ENCODE results near the gene CYP2S1. TPM values are rescaled to one million over a fixed set of nuclear protein-coding genes. Genes with fewer than 3 reads are reported as not detected.

CYP2S1 gene
- total RNA-seq, 1 experiment from 2014 or later = 0.22 TPM

- no peak for DNase-seq (ENCODE audit: extremely low read depth, low read depth)
These were observed 574 bp downstream of the CYP2S1 start for GRCh38 chr19:41193430-41194156.

DNA sequence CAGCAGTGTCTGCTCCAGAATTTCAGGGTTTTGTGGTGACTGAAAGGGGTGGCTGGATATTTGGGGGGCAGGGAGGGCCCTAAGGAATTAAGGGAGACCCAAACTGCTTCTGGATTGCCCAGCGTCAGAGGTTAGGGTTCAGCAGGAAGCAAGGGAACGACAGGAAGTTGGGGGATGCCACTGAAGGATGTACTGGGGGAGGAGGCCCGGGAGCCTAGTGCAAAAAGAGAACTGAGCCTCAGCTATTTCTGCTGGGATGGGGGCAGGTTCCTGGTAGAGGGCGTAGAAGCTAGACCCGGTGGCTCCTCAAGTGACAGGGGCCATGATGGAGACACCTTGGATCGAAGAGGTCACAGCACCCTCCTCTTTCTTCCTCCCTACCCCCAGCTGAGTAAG, 1.1 kb downstream of the CYP2S1 start:
- DNase-seq (ENCODE audit: extremely low read depth, low read depth) = no peak

DNA sequence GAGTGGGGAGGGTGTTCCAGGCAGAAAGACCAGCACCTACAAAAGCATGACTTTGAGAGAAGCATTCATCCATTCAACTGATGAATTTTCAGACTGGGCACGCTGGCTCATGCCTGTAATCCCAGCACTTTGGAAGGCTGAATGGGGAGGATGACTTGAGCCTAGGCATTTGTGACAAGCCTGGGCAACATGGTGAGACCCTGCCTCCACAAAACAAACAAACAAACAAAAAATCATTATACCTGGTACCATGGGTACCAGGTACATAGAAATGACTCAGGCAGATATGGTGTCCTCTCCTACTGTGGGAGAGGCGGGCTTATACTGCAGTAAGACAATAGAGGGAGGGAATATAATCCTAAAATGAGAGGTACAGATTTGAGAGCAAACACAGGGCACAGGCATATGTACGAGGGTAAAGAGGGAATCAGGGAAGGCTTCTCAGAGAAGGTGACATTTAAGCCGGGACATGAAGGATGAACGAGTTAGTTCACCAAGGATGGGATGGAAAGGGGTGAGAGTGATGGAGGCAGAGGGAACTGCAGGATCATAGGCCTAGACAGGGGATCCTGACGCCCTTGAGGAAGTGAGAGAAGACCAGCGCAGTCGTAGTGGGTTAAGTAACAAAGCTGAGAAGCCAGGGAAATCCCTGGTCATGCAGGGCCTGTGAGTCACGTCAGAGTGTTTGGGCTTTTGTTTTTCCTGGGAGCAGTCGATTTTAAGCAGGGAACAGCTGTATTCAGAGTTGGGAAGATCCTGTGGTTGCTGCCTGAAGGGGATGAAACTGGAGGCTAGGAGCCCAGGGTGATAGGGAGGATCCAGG, 2.9 kb downstream of the CYP2S1 start:
- DNase-seq (ENCODE audit: extremely low read depth, low read depth) = no peak

- DNase-seq (ENCODE audit: extremely low read depth, low read depth) = no peak
These were observed 5.5 kb downstream of the CYP2S1 start for GRCh38 chr19:41198559-41198958.

DNA sequence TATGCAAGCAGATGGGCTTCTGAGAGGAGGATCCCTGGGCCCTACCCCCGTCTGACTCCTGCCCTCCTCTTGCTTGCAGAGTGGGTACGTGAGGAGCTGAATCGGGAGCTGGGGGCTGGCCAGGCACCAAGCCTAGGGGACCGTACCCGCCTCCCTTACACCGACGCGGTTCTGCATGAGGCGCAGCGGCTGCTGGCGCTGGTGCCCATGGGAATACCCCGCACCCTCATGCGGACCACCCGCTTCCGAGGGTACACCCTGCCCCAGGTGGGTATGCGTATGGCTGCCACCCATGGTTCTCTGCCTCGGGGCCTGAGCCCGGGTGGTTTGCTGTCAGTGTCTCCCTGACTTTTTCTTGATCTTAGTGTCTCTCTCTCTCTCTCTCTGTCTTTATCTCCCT, 10.4 kb downstream of the CYP2S1 start:
- no peak for DNase-seq (ENCODE audit: extremely low read depth, low read depth)

- DNase-seq (ENCODE audit: extremely low read depth, low read depth) = peak; percentile 70
These were observed 11.3 kb downstream of the CYP2S1 start for GRCh38 chr19:41204338-41204737.

- DNase-seq (ENCODE audit: extremely low read depth, low read depth) = no peak
These were observed 13.0 kb downstream of the CYP2S1 start for GRCh38 chr19:41205995-41206394.

- DNase-seq (ENCODE audit: extremely low read depth, low read depth) = no peak
These were observed 13.4 kb downstream of the CYP2S1 start for GRCh38 chr19:41206456-41206855.

- no peak for DNase-seq (ENCODE audit: extremely low read depth, low read depth)
These were observed 14.1 kb downstream of the CYP2S1 start for GRCh38 chr19:41206926-41207750.

DNA sequence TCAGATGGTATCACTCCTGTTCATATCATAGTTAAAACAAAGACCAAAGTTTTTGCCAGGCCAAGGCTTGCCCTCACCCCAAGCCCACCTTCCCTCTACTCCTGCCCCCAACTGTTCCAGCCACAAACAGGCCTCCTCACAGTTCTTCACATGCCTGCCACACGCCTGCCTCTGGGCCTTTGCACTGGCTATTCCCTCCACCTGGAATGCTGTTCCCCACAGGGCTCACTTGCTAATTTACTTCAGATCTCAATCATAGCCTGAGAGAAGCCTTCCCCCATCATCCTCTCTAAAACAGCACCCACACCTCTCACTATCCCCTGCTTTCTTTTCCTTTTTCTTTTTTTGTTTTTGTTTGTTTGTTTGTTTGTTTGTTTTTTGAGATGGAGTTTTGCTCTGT, 21.1 kb downstream of the CYP2S1 start:
- DNase-seq (ENCODE audit: extremely low read depth, low read depth) = no peak

DNA sequence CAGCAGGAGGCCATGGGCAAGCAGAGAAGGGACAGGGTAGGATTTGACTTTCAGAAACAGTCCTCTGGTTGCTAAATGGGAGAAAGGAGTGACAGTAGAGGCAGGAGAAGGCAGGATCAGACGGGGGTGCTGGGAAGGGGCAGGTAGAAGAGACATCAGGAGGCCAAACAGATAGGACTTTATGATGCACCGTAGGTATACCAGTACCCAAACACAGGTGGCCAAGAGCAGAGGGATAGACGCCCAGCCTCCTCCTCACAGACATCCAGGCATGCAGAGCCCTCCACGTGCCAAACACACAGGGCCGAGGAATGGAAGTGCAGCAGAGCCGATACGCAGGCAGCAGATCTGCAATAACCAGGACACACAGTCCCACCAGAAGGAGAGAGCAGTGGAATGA, 24.7 kb downstream of the CYP2S1 start:
- DNase-seq (ENCODE audit: extremely low read depth, low read depth) = no peak

DNA sequence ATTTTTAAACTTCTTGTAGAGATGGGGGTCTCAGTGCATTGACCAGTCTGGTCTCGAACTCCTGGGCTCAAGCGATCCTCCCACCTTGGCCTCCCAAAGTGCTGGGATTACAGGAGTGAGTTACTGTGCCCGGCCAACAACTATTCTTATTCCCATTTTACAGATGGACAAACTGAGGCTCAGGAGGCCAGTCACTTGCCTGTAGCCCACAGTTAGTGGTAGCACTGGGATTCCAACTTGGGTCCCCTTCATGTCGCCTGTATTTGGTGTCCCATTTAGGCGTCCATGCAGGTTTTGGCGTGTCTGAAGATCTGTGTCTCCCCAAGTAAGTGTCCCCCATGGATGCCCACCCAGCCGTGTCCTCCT, 25.2 kb downstream of the CYP2S1 start:
- DNase-seq (ENCODE audit: extremely low read depth, low read depth) = no peak

DNA sequence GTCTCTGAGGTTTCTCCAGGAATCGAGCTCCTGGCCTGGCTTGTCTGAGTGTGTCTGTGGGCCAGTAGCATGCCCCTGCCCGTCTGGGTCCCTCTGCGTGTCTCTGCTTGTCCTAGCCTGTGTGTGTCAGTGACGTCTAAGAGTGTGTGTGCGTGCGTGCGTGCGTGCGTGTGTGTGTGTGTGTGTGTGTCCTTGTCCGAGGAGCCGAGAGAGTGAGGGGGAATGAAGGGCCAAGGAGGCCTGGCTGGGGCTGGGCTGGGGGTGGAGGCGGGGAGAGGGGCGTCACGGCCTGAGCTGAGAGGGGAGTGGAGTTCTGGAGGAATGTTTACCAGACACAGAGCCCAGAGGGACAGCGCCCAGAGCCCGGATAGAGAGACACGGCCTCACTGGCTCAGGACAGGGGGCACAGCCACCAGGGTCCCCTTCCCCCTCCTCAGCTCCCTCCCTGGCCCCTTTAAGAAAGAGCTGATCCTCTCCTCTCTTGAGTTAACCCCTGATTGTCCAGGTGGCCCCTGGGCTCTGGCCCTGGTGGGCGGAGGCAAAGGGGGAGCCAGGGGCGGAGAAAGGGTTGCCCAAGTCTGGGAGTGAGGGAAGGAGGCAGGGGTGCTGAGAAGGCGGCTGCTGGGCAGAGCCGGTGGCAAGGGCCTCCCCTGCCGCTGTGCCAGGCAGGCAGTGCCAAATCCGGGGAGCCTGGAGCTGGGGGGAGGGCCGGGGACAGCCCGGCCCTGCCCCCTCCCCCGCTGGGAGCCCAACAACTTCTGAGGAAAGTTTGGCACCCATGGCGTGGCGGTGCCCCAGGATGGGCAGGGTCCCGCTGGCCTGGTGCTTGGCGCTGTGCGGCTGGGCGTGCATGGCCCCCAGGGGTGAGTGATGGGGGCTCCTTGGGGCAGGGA, 25.8 kb downstream of the CYP2S1 start, which contains the start of gene AXL:
Gene AXL (plus strand): TSS at position 609 of the 893 bp plus-strand sequence. CDS start 170 bp downstream, at position 779.
- DNase-seq (ENCODE audit: extremely low read depth, low read depth) = no peak

DNA sequence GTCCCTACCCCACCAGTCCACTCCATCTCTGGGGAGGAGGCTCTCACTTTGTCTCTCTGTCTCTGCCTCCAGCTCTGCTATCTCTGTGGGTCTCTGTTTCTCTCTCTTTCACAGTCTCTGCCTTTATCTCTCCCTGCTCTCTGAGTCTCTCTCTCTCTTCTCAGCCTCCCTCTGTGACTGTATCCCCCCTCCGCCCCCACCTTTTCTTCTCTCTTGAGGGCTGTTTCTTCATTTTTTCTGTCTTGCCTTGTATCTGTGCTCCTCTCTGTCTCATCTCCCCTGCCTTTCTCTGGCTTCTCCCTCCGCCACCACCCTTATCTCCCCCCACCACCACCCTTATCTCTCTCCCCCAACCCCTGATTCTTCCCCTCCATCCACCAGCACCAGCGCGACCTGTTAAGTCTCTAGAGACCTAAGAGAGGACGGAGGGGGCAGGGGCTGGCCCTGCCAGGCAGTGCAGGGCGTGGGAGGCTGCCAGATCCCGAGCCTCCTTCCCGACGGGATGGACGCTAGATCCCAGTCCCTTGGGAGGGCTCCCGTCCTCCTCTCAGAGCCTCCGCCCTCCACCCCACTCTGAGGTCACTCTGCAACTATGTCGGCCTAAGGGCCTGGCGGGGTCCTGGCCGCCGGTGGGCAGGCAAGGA, 27.0 kb downstream of the CYP2S1 start:
- DNase-seq (ENCODE audit: extremely low read depth, low read depth) = no peak

GRCh38 chr19:41220811-41221210, 27.8 kb downstream of the CYP2S1 start:
- no peak for DNase-seq (ENCODE audit: extremely low read depth, low read depth)

DNA sequence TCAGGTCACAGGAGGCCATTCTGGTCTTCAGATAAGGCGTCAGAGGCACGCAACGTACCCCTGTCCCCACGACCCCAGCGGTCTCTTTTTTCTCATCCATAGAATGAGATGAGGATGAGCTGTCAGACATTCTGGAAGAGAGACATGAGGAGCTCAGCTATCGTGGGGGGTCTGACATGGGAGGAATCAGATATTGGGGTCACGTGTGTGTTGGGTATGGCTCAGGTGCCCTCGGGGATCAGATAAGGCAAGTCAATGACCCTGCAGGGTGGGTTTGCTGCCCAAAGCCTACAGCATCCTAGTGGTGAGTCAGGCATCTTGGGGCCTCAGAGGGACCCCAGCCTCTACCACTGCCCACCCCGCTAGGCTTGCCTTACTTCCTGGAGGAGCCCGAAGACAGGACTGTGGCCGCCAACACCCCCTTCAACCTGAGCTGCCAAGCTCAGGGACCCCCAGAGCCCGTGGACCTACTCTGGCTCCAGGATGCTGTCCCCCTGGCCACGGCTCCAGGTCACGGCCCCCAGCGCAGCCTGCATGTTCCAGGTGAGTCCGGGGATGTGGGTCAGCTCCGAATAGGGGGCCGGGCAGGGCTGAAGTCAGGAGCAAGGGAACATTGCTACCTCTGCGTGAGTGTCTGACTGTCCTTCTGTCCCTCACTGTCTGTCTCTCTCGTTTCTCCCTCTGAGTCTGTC, 28.6 kb downstream of the CYP2S1 start:
- DNase-seq (ENCODE audit: extremely low read depth, low read depth) = no peak

DNA sequence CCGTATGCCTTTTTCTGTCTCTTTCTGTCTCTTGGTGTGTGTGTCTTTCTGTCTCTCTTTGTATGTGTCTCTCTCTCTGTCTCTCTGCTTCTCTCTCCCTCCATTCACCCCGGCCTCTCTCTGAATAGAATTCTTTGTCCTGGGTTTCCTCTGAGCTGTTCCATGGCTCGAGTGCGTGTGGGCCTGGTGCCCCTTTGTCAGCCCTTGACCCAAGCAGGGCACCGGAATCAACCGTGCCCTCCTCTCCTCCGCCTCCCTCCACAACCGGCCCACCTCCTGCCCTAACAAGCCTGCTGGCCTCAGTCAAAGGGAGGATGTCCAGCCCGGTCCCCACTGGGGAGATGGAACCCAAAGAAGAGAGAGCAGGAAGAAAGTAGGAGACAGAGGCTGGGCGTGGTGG, 29.2 kb downstream of the CYP2S1 start:
- DNase-seq (ENCODE audit: extremely low read depth, low read depth) = no peak

DNA sequence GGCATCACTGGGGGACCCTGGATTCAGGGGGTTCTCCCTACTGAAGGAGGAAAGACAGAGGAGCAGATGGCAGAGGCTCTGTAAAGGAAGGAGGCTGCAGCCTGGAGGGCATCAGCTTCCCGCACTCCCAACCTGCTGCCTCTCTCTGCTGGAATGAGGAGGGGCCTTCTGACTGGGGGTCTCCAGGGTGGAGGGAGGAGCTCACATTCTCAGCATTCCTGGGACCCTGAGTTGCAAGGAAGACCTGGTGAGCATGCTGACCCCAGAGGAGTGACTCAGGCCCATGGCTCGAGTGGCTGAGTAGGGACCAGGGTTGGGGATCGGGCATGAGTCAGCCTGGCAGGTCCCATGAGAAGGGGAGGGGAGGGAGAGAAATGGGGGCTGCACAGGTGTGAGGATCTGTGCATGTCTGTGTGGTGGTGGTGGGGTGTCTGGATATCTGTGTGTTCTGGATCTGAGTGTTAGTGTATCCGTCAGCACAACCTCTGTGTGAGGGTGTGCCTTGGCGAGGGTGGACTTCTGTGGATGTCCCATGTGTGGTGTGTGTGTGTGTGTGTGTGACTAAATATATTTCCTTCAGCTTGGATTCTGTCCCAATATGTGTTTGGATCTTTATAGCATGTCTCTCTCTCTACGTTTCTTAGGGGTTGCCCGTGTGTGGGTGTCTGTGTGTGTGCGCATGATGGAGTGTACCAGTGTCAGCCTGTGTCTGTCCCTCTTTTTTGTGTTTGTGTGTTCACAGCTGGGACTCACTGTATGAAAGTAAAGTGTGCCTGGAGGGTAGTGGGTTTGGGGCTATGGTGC, 30.6 kb downstream of the CYP2S1 start:
- no peak for DNase-seq (ENCODE audit: extremely low read depth, low read depth)

Data from NCI-H460 (cell line).